T-helper 9 cell (primary cell): ENCODE results near the gene KLHDC4.
"Not testable (repeated sequence)": the region's sequence is repeated elsewhere in the genome, so short reads cannot be mapped to it uniquely, and the experiment has no call there.

Experiments
- DNase-seq: peaks from one replicate; pipeline ENCODE4 v3.0.0-alpha.2; 2020

KLHDC4 gene

DNA sequence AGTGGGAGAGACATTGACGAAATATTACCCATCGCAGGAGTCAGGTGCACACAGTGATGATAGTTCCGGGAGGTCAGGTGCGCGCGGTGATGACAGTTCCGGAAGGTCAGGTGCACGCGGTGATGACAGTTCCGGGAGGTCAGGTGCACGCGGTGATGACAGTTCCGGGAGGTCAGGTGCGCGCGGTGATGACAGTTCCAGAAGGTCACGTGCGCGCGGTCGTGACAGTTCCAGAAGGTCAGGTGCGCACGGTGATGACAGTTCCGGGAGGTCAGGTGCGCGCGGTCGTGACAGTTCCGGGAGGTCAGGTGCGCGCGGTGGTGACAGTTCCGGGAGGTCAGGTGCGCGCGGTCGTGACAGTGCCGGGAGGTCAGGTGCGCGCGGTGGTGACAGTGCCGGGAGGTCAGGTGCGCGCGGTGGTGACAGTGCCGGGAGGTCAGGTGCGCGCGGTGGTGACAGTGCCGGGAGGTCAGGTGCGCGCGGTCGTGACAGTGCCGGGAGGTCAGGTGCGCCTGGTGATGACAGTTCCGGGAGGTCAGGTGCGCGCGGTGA is 84.7 kb downstream of the KLHDC4 start:
- DNase-seq, result not testable (repeated sequence)

DNA sequence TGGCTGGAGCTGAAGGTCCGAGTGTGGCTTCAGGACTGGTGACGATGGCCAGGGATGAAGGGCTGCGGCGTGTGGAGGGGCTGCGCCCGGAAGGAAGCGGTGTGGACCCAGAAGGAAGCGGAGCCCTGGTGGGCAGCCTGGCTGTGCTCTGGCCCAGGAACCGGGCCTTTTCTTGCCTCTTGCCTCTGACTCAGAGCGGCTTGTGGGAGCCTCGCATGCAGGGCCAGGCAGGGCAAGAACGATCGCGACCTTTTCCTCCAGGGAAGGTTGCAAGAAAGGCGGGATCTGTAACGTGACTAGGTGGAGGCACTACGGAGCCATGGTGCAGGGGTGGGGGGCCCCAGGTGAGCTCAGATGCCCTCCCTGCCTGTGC is 85.5 kb downstream of the KLHDC4 start:
- no peak for DNase-seq

DNA sequence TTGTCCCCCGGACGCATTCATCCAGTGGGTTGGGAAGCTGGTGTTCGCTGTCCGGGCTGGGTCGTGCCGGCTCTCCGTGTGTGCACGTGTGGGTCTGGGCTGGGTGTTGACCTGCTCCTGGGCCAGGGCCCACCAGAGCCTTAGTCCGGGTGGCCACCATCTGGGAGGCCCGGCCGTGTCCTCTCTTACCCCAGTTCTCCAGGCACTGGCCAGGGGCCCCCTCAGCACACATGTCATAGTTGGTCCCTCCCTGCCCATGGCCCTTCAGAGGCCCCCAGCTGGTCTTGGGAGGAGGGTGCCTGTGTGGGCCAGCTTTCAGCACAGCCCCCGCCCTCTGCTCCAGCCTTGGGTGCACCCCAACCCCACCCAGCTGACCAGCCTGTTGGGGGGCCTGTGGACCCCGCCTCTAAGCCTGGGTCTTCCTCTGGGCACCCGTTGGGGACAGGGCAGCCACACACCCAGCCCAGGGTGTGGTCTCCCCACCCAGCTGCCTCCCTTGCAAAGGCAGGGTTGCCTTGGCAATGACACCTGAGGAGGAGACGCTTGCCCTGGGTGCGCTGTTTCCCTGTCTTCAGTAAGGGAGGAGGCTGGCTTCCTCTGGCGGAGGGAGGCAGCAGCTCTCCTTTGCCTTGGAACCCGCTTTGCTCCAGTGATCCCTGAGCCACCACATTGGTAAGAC is 86.1 kb downstream of the KLHDC4 start:
- no peak for DNase-seq

DNA sequence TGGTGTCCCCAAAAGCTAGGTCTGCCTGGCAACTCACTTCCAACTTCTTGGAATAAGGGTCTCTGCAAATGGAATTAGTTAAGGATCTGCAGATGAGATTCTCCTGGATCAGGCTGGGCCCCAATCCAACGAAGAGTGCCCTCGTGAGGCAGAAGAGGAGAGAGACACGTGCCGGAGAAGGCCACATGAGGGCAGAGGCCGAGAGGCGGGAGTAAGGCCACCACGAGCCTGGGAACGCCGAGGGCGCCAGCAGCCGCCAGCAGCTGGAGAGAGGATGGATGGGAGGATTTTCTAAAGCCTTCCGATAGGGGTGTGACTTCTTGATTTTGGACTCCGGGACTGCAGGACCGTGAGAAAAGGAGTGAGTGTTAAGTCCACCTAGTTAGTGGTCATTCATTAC is 87.2 kb downstream of the KLHDC4 start:
- DNase-seq, result no peak

DNA sequence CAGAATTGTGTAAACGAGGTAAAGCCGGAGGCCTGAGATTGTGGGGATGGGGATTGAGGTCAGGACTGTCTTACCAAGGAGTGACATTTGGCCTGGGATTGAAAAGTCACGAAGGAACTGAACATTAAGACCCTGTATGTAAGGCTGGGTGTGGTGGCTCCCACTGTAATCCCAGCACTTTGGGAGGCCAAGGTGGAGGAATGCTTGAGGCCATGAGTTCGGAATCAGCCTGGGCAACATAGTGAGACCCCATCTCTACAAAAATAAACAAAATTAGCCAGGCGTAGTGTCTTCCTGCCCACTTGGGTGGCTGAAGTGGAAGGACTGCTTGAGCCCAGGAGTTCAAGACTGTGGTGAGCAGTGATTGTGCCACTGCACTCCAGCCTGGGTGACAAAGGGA is 88.0 kb downstream of the KLHDC4 start:
- no peak for DNase-seq

DNA sequence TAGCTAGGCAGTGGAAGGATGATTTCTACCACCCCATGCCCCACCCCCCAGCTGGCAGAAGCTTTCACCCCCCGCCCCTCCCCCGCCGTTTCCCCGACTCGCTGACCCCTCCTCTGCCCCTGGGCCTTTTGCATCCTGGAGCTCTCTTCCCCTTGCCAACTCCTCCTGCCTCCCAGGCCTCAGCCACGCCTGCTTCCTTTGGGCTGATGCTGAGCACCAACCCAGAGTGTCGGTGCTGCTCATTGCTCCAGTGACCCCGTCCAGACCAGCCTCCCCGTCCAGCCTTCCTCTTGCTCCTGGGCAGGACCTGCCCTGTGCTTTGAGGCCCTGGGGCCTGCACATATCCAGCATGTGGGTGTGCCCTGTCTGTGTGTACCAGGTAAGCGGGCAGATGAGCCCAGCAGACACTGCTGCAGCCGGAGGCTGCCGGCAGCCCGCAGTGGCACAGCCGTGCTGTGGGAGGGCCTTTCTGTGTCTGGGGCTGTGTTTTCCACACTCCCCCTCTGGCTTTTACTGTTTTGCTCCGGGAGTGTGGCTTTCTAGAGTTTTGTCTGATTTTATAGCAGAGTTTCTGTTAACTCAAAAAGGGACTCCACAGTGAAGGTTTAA is 90.6 kb downstream of the KLHDC4 start:
- no peak for DNase-seq

DNA sequence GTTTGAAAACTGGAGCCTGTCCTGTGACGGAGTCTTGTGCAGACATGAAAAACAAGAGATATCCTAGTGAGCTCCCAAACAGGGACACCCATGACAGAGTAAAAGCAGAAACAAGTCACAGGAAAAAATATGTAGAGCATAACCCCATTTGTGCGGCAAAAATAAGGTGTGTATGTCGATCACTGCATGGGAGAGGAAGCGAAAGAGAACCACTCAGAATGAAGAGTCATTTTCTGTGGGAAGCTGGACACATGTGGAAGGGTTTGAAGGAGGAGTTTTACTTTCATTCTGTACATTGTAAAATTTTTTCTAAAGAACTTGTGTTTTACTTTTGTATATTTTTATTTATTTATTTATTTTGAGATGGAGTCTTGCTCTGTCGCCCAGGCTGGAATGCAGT is 91.4 kb downstream of the KLHDC4 start:
- no peak for DNase-seq

DNA sequence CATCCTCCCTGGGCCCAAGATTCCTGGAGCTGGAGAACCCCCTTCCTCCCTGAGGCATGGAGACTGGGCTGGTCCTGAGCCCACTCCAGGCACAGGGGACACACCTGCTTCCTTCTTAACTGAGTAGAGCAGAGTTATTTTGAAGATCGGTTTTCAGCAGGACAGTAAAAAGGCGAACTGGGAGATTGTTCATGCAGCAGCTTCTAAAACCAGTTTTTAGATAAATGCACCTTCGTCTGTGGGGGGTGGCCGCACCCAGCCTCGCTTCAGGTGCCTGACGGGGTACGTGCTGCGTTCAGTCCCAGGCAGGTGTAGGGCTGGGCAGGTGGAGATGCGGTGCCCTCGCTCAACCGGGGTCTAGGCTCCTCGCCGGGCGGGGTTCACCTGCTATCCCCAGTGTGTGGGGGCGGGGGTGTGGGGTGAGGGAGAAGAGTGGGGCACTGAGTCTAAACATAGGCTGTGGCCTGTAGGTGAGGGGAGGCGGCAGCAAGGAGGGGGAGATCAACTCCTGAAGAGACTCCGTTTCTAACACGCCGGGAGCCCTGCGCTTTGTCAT is 94.0 kb downstream of the KLHDC4 start:
- no peak for DNase-seq

DNA sequence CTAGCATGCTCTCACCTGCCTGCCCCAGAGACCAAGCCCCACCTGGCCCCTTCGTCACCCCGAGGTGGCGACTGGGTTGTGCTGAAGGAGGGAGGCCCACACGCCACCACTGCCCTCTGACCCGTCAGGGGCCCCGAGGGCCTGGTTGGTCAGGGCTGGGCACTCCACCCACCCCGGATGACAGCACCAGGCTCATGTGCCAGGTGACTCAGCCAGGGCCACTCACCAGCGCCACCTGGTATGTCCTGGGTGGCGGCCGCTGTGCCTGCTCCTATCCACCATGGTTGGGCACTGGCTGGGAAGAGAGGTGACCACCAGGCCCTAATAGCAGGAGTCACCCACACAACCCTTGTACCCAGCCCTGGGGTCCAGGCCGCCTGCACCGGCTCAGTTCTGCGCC is 94.6 kb downstream of the KLHDC4 start:
- no peak for DNase-seq

DNA sequence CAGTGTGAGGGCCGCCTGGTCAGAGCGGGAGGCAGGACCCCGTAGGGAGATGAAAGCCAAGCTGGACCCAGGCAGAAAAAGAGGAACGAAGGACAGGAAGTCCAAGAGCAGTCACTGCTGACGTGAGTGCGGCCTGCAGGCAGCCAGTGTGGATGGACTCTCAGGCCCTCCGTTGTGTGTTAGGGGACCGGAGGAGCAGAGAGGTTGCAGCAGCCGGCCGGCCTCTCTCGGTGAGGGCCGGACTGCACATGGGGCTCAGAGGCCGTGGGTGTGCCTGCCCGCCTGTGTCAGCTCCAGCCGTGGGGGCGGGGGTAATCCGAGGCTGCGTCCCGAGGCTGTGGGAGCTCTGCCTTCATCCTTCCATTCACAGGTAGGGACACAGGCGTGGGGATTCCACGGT is 96.1 kb downstream of the KLHDC4 start:
- no peak for DNase-seq

DNA sequence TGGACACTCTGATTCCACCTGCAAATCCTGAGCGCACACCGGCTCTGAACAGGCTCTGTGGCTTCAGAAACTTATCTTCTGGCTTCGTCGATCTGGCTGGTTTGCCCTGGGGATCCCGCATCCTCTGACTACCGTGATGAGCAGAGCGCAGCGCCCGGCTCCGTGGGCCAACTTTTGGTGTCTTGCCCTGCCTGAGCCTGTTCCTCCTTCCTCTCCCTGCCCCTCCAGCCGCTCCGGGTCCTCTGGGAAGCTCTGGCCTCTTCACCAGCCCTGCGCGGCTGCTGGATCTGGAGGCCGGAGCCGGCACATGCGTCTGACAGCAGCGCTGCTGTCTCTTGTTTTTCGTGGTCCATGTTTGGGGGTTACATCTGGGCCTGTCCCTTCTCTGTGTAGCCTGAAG is 97.8 kb downstream of the KLHDC4 start:
- DNase-seq, result no peak

DNA sequence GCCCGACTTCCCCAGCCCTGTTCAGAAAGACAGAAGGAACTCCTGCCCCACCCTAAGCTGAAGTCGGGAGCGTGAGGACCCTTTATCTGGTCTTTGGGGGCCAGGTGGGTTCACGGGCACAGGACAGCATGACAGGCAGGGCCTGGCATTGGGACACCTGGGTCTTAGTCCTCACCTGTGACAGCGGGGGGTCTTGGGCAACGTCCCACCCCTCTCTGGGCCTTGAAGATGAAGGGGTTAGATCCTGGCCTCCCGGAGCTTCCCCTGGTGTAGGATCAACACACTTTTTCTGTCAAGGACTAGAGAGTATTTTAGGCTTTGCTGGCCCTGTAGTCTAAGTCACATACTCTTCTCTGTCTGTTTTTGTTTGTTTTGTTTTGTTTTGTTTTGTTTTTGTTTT is 98.3 kb downstream of the KLHDC4 start:
- DNase-seq, result no peak

DNA sequence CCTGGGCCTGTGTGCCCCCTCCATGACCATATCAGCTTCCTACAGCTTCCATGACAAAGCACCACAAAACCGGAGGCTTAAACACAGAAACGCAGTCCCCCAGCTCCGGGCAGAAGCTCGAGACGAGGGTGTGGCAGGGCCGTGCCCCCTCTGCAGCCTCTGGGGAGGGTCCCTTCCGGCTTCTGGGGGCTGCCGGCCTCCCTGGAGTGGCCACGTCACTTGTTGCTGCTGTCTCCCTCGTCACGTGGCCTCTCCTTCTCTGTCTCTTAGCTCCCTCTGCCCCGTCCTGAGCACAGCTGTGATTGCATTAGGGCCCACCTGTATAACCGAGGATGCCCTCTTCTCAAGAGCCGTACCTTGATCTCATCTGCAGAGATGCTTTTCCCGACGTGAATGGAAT is 98.9 kb downstream of the KLHDC4 start:
- DNase-seq, result no peak

DNA sequence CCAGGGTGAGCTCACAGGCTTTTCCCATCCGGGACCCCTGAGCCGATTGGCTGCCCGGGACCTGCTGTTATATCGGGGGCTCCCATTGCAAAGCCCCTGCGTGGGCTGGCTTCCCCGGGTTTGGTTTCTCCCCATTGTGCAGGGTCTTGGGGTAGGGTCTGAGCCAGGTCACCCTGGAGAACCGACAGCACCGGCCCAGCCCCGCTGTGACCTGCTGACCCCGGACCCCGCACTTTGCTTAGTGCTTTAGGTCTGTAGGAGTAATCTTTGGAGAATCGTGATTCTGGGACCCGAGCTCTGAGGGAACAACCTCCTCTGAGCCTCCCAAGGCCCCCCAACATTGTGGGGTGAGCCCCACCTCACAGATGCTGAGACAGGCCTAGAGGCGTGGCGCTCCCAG is 100.6 kb downstream of the KLHDC4 start:
- no peak for DNase-seq

DNA sequence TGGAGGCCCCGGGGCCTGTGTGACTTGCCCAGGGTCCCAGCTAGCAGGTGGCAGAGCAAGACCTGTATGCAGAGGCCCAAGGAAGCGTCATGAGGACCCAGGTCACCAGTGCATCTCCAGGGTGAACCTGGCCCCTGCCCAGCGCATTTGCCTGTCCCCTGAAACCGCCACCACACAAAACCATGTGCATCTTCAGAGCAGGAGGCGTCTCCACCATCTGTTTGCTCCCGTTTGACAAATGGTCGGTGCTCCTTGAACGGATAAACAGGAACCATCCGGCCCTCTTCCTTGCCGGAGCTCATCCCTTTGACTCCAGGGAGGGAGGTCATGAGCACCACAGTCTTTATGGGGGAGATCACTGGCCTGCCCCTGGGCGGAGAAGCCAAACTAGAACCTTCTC is 101.0 kb downstream of the KLHDC4 start:
- no peak for DNase-seq

DNA sequence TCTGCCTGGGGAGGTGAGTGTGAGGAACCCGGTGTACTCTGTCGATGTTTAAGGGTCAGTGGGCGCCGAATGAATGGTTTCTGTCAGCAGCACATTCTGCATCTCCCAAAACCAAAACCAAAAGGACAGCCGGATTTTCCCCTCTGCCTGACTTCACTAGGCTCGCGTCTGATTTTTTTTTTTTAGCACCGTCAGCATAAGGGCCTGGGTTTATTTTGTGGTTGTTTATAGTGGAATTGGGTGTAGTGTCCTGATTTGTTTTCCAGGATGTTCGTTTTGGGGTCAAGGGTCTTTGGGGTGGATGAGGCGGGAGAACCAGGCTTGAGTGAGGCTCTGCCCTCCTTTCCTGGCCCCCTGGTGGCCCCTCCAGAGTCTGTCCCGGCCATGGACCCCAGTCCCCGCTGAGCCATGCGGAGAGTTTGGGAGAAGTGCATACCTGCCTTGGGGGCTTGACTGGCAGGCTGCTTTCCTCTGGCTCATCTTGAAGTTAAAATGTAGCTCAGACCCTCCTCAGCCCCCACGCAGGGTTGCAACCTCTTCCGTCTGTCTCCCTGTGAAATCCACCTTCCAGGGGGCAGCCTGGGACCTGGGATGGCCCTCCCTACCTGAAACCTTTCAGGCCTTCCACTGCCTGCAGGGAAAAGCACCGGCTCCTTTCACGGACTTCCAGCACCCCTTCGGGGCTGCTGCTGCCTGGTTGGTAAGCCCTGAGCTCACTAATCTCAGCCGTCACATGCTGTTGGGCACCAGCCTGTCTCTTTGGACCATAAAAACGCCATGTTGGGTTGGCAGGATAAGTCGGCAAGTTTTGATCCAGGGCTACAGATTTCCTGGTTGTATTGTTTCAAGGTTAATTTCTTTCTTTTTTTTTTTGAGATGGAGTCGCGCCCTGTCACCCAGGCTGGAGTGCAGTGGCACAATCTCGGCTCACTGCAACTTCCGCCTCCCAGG is 103.3 kb downstream of the KLHDC4 start:
- DNase-seq, result no peak

DNA sequence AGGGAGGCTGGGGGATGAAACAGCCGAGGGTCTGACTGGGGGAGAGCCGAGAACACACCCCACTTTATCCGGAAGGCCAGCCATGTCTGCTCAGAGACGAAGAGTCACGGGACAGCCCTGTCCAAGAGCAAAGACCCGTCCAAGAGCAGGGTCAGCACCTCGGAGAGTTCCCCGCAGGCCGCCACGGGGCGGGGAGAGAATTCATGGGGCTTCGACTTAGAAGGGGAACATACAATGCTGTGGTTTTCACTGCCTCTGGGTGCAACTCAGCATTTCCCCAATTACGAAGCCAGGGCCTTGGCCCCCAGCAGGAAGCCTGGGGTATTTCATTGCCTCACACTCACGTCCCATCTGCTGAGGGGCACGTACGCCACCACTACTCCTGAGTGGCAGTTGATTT is 104.2 kb downstream of the KLHDC4 start:
- no peak for DNase-seq

DNA sequence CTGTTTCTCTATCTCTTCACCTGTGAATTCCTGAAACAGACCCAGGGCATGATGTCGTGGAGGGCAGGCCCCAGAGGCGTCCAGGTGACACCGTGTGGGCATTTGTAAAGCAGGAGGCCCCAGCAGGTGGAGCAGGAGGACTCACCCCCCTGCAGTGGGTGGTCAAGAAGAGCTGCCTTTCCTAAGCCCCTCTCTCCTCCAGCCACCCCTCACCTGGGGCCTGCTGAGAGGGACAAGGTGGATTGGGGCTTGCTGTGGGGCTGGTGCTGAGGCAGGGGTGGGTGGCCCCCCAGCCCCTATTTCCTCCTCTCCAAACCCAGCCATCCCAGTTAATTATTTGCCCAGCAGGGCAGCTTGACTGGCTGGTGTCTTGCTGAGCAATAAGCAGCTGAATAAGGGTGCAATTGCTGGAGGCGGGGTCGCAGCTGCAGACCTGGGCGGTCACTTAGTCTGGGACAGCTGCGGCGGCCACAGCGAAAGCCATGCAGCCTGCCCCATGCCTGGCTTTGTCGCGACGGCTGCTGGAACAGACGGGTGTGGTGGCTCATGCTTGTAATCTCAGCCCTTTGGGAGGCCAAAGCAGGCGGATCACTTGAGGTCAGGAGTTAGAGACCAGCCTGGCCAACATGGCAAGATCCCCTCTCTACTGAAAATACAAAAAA is 107.1 kb downstream of the KLHDC4 start:
- no peak for DNase-seq
